HUES64 (cell line): ENCODE data around the gene PDCD11.
A peak's percentile ranks its signal among the peaks of the same experiment; 100 is the strongest.
"Not testable (repeated sequence)": the region's sequence is repeated elsewhere in the genome, so short reads cannot be mapped to it uniquely, and the experiment has no call there.

Experiments
- H3K27ac ChIP-seq: 2 replicates; pipeline ENCODE4 v1.7.0; 2013; ENCODE audit warnings: low read depth, low read length, inconsistent platforms
- H3K27me3 ChIP-seq: 2 replicates; pipeline ENCODE4 v1.6.1; 2013; ENCODE audit warnings: mild to moderate bottlenecking, low read length; ENCODE audit not compliant: insufficient read depth
- H3K36me3 ChIP-seq: 2 replicates; pipeline ENCODE4 v1.6.1; 2013; ENCODE audit warnings: mild to moderate bottlenecking, low read length; ENCODE audit not compliant: insufficient read depth
- H3K4me1 ChIP-seq: 2 replicates; pipeline ENCODE4 v1.6.1; 2013; ENCODE audit warnings: mild to moderate bottlenecking, low read length, moderate library complexity; ENCODE audit not compliant: insufficient read depth
- H3K4me3 ChIP-seq: 2 replicates; pipeline ENCODE4 v1.5.1; 2013; ENCODE audit warnings: mild to moderate bottlenecking, low read length, moderate library complexity
- H3K9ac ChIP-seq: 2 replicates; pipeline ENCODE4 v1.6.1; 2013; ENCODE audit warnings: mild to moderate bottlenecking, low read depth, low read length
- H3K9me3 ChIP-seq: 2 replicates; pipeline ENCODE4 v1.6.1; 2013; ENCODE audit warnings: low read depth, low read length; ENCODE audit not compliant: insufficient read depth
- WGBS: fragments of 150-250, 120-280 bp; methylation state at CpG from one replicate; pipeline ENCODE4 v1.1.7; 2013; ENCODE audit warnings: missing lambda C conversion rate; 5-methylcytosine and 5-hydroxymethylcytosine counted together

The PDCD11 gene

DNA sequence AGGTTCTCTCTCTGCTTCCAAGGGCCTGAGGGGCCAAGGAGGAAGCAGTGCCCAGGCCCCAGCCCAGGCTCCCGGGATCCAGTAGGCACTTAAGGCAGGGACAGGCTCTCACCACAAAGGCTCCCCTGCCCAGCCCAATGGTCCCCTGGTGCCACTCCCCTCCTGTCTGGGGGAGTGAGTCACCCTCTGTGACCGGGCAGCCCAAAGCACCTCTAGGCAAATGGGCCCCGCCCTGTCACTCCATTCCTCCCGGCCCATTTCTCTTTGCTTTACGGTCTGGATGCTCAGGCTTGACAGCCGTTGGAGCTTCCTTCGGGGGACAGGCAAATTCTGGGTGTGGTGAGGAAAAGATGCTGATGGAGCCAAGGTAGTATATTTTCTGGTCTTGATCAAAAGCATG is 82.7 kb downstream of the PDCD11 start, which contains the start of gene CALHM3:
CALHM3 (minus strand) TSS at position 106 of the 400 bp plus-strand sequence. CDS start 208 bp downstream, outside the sequence.
- WGBS, result 77% methylated on average over 7 of the region's 7 CpGs
- Histone ChIP-seq H3K4me1 (peaks cover 7% of the 10 kb centered on the region), H3K9ac (no peak within 1 kb of the TSS), H3K27ac (no peak within 1 kb of the TSS), H3K4me3 (no peak within 1 kb of the TSS), H3K27me3 (no peaks in the 10 kb centered on the region), H3K9me3 (no peaks in the 10 kb centered on the region), H3K36me3 (no peaks in the 10 kb centered on the region)

DNA sequence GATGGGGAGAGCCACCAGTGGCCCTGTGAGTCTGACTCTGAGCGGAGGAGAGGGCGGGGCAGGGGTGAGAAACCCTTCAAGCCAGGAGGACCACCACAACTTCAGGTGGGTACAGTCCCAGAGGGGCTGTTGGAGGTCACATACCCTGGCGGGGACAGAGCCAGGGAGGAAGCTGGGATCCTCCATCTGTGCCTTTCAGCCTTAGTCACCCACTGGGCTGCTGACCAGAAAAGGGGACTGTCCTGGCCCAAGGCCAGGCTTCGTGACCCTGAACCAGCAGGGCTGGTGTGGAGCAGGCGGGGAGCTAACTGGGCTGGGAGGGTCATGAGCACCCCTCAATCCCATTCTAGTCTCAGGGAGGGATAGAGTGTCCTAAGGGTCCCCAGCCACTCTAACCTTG is 84.1 kb downstream of the PDCD11 start:
- Histone ChIP-seq H3K4me3 (no peak overlapping the region), H3K27ac (no peak overlapping the region), H3K9ac (no peak overlapping the region), H3K9me3 (no peaks in the 10 kb centered on the region), H3K27me3 (no peaks in the 10 kb centered on the region), H3K4me1 (peaks cover 7% of the 10 kb centered on the region), H3K36me3 (no peaks in the 10 kb centered on the region)
- WGBS, result 93% methylated on average over 5 of the region's 5 CpGs

GRCh38 chr10:103481974-103482531 is 85.6 kb downstream of the PDCD11 start:
- Histone ChIP-seq H3K27me3 (no peaks in the 10 kb centered on the region), H3K9me3 (no peaks in the 10 kb centered on the region), H3K4me1 (0 out of 2 replicates have a peak, but pooled peaks cover 1% of the 10 kb centered on the region), H3K9ac (no peak overlapping the region), H3K27ac (no peak overlapping the region), H3K4me3 (no peak overlapping the region), H3K36me3 (no peaks in the 10 kb centered on the region)
- WGBS, result 74% methylated on average over 12 of the region's 12 CpGs

- H3K4me3 ChIP-seq, H3K27ac ChIP-seq, H3K36me3 ChIP-seq, H3K4me1 ChIP-seq, H3K9ac ChIP-seq, H3K27me3 ChIP-seq, H3K9me3 ChIP-seq: not testable (repeated sequence)
- 90% methylated on average over 7 of the region's 8 CpGs for WGBS
These were observed 90.4 kb downstream of the PDCD11 start for GRCh38 chr10:103486635-103487409.

GRCh38 chr10:103487410-103487708 is 90.9 kb downstream of the PDCD11 start:
- Histone ChIP-seq H3K27me3 (peaks cover 11% of the 10 kb centered on the region), H3K4me3 (no peak overlapping the region), H3K9me3 (no peaks in the 10 kb centered on the region), H3K4me1 (peaks cover 7% of the 10 kb centered on the region; the same call in 1 of the 2 replicates), H3K27ac (no peak overlapping the region), H3K36me3 (no peaks in the 10 kb centered on the region), H3K9ac (no peak overlapping the region)
- WGBS, result 98% methylated on average over 2 of the region's 2 CpGs

DNA sequence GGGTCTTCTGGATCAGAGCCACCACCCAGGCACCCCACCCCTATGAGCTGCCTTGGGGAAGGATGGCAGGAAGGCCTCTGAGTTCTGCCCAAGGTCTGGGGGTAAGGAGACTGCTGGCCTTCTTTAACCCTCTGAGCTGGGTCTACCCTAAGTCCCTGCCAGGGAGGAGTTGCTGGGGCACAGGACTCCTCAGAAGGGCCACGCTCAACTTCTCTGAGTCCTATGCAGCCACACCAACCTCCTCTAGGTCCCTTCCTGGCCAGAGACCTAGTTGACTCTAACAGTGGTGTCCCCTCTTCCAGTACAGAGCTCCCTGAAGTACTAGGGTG is 94.5 kb downstream of the PDCD11 start:
- no peaks in the 10 kb centered on the region for H3K36me3 ChIP-seq
- no peaks in the 10 kb centered on the region for H3K9me3 ChIP-seq
- H3K9ac ChIP-seq, result no peak overlapping the region
- no peak overlapping the region for H3K4me3 ChIP-seq
- no peak overlapping the region for H3K27ac ChIP-seq
- 95% methylated on average over 1 of the region's 1 CpG for WGBS
- H3K4me1 ChIP-seq, result peaks cover 7% of the 10 kb centered on the region; the same call in 1 of the 2 replicates
- peaks cover 47% of the 10 kb centered on the region for H3K27me3 ChIP-seq

- WGBS, result 60% methylated on average over 7 of the region's 7 CpGs
These were observed 95.4 kb downstream of the PDCD11 start for GRCh38 chr10:103491729-103492364.

GRCh38 chr10:103492655-103493261 is 96.3 kb downstream of the PDCD11 start:
- Histone ChIP-seq H3K4me3 (peak overlapping the region; percentile 60; the same call in 1 of the 2 replicates), H3K4me1 (peaks cover 7% of the 10 kb centered on the region; the same call in 1 of the 2 replicates), H3K9ac (no peak overlapping the region), H3K9me3 (no peaks in the 10 kb centered on the region), H3K36me3 (no peaks in the 10 kb centered on the region), H3K27ac (no peak overlapping the region), H3K27me3 (peaks cover 63% of the 10 kb centered on the region)
- 82% methylated on average over 5 of the region's 5 CpGs for WGBS

More at GRCh38 chr10:103491729-103492364, 95.4 kb downstream of the PDCD11 start:
- peaks cover 7% of the 10 kb centered on the region; the same call in 1 of the 2 replicates for H3K4me1 ChIP-seq
- no peak overlapping the region for H3K9ac ChIP-seq
- no peak overlapping the region for H3K27ac ChIP-seq
- H3K36me3 ChIP-seq, result no peaks in the 10 kb centered on the region
- peaks cover 54% of the 10 kb centered on the region for H3K27me3 ChIP-seq
- no peak overlapping the region for H3K4me3 ChIP-seq
- H3K9me3 ChIP-seq, result no peaks in the 10 kb centered on the region

- H3K27me3 ChIP-seq, result peaks cover 65% of the 10 kb centered on the region
- no peak within 1 kb of the TSS for H3K9ac ChIP-seq
- 3% methylated on average over 65 of the region's 65 CpGs for WGBS
- peaks cover 7% of the 10 kb centered on the region; the same call in 1 of the 2 replicates for H3K4me1 ChIP-seq
- H3K9me3 ChIP-seq, result no peaks in the 10 kb centered on the region
- H3K27ac ChIP-seq, result no peak within 1 kb of the TSS
- no peaks in the 10 kb centered on the region for H3K36me3 ChIP-seq
- H3K4me3 ChIP-seq, result peak within 1 kb of the TSS; percentile 60
These were observed 97.0 kb downstream of the PDCD11 start, which contains the start of gene NEURL1 for GRCh38 chr10:103493362-103493915. TSS of gene NEURL1 (plus strand) at chr10:103493705. CDS start at chr10:103494388, 683 bp downstream.

- no peaks in the 10 kb centered on the region for H3K36me3 ChIP-seq
- peaks cover 7% of the 10 kb centered on the region; the same call in 1 of the 2 replicates for H3K4me1 ChIP-seq
- no peaks in the 10 kb centered on the region for H3K9me3 ChIP-seq
- peaks cover 70% of the 10 kb centered on the region for H3K27me3 ChIP-seq
- H3K27ac ChIP-seq, result no peak overlapping the region
- no peak overlapping the region for H3K9ac ChIP-seq
- 1% methylated on average over 92 of the region's 92 CpGs for WGBS
- peak overlapping the region; percentile 60 for H3K4me3 ChIP-seq
These were observed 97.8 kb downstream of the PDCD11 start for GRCh38 chr10:103493916-103494877.
